BE2C (cell line): Measurements from ENCODE around the gene ATAD2B.

Source experiments
- DNase-seq: peaks from one replicate; pipeline ENCODE4 v3.0.0-alpha.2; 2020
- H3K27me3 ChIP-seq: fragments of 250-450 bp; sonication (Bioruptor Pico); 2 replicates; pipeline ENCODE4 v1.5.1; 2020; ENCODE audit warnings: mild to moderate bottlenecking
- H3K36me3 ChIP-seq: fragments of 250-450 bp; sonication (Bioruptor Pico); 2 replicates; pipeline ENCODE4 v1.5.1; 2020; ENCODE audit warnings: mild to moderate bottlenecking
- H3K4me1 ChIP-seq: fragments of 250-450 bp; sonication (Bioruptor Pico); 2 replicates; pipeline ENCODE4 v1.5.1; 2020
- H3K4me3 ChIP-seq: 2 replicates; pipeline ENCODE4 v1.5.1; 2011; ENCODE audit warnings: low read depth, low read length
- H3K9me3 ChIP-seq: fragments of 250-450 bp; sonication (Bioruptor Pico); 2 replicates; pipeline ENCODE4 v1.5.1; 2020
- TF ChIP-seq, protein P1 (sequence below): IDR thresholded peaks from 2 replicates; pipeline ENCODE4 v1.5.1; 2012; ENCODE audit warnings: mild to moderate bottlenecking, low read depth, low read length

Gene ATAD2B

GRCh38 chr2:23722255-23722654 lies 204.7 kb downstream of the ATAD2B start:
- H3K4me3 ChIP-seq = no peak overlapping the region
- peaks cover 5% of the 10 kb centered on the region for H3K4me1 ChIP-seq
- no peaks in the 10 kb centered on the region for H3K36me3 ChIP-seq
- no peaks in the 10 kb centered on the region for H3K9me3 ChIP-seq
- TF ChIP-seq, protein P1, sequence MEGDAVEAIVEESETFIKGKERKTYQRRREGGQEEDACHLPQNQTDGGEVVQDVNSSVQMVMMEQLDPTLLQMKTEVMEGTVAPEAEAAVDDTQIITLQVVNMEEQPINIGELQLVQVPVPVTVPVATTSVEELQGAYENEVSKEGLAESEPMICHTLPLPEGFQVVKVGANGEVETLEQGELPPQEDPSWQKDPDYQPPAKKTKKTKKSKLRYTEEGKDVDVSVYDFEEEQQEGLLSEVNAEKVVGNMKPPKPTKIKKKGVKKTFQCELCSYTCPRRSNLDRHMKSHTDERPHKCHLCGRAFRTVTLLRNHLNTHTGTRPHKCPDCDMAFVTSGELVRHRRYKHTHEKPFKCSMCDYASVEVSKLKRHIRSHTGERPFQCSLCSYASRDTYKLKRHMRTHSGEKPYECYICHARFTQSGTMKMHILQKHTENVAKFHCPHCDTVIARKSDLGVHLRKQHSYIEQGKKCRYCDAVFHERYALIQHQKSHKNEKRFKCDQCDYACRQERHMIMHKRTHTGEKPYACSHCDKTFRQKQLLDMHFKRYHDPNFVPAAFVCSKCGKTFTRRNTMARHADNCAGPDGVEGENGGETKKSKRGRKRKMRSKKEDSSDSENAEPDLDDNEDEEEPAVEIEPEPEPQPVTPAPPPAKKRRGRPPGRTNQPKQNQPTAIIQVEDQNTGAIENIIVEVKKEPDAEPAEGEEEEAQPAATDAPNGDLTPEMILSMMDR = no peak
- H3K27me3 ChIP-seq = no peaks in the 10 kb centered on the region
- no peak for DNase-seq

DNA sequence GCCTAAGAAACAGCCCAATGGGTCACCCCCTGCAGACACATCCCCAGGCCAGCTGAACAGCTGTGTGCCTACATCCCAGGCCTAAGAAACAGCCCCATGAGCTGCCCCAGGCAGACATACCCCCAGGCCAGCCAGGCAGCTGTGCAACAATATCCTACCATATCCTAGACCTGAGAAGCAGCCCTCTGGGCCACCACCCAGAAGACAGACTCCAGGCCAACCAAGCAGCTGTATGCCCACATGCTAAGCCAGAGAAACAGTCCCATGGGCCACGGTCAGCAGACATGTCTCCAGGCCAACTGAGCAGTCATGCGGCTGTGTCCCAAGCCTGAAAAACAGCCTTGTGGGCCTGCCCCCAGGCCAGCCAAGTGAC lies 205.5 kb downstream of the ATAD2B start:
- DNase-seq = no peak
- Histone ChIP-seq H3K4me1 (peaks cover 5% of the 10 kb centered on the region), H3K9me3 (no peaks in the 10 kb centered on the region), H3K27me3 (no peaks in the 10 kb centered on the region), H3K36me3 (no peaks in the 10 kb centered on the region), H3K4me3 (no peak overlapping the region)
- TF ChIP-seq, protein P1 = no peak

- no peaks in the 10 kb centered on the region for H3K36me3 ChIP-seq
- H3K9me3 ChIP-seq = no peaks in the 10 kb centered on the region
- H3K4me3 ChIP-seq = no peak overlapping the region
- no peaks in the 10 kb centered on the region for H3K27me3 ChIP-seq
- peaks cover 5% of the 10 kb centered on the region for H3K4me1 ChIP-seq
- TF ChIP-seq, protein P1 = no peak
- DNase-seq = no peak
Observed at GRCh38 chr2:23720705-23721453, 206.0 kb downstream of the ATAD2B start.

- TF ChIP-seq, protein P1 = no peak
- no peaks in the 10 kb centered on the region for H3K9me3 ChIP-seq
- peaks cover 5% of the 10 kb centered on the region for H3K4me1 ChIP-seq
- no peak for DNase-seq
- H3K27me3 ChIP-seq = no peaks in the 10 kb centered on the region
- no peaks in the 10 kb centered on the region for H3K36me3 ChIP-seq
- H3K4me3 ChIP-seq = no peak overlapping the region
Observed at GRCh38 chr2:23719716-23720115, 207.2 kb downstream of the ATAD2B start.

- Histone ChIP-seq H3K9me3 (no peaks in the 10 kb centered on the region), H3K27me3 (no peaks in the 10 kb centered on the region)
Observed at GRCh38 chr2:23718931-23719700, 207.8 kb downstream of the ATAD2B start.

More at GRCh38 chr2:23718931-23719700, 207.8 kb downstream of the ATAD2B start:
- TF ChIP-seq, protein P1 = no peak
- no peaks in the 10 kb centered on the region for H3K36me3 ChIP-seq
- H3K4me1 ChIP-seq = peaks cover 5% of the 10 kb centered on the region
- DNase-seq = no peak
- H3K4me3 ChIP-seq = no peak overlapping the region
